ENCODE results near the gene TCP1. TPM values are rescaled to one million over a fixed set of nuclear protein-coding genes. Genes with fewer than 3 reads are reported as not detected.
A peak's percentile ranks its signal among the peaks of the same experiment; 100 is the strongest.

The TCP1 gene
- total and polyA plus RNA-seq, 2 of the 13 experiments (the other 11 are each of a cell fraction or from before 2014, with no cell fraction given): 116 to 553 TPM

DNA sequence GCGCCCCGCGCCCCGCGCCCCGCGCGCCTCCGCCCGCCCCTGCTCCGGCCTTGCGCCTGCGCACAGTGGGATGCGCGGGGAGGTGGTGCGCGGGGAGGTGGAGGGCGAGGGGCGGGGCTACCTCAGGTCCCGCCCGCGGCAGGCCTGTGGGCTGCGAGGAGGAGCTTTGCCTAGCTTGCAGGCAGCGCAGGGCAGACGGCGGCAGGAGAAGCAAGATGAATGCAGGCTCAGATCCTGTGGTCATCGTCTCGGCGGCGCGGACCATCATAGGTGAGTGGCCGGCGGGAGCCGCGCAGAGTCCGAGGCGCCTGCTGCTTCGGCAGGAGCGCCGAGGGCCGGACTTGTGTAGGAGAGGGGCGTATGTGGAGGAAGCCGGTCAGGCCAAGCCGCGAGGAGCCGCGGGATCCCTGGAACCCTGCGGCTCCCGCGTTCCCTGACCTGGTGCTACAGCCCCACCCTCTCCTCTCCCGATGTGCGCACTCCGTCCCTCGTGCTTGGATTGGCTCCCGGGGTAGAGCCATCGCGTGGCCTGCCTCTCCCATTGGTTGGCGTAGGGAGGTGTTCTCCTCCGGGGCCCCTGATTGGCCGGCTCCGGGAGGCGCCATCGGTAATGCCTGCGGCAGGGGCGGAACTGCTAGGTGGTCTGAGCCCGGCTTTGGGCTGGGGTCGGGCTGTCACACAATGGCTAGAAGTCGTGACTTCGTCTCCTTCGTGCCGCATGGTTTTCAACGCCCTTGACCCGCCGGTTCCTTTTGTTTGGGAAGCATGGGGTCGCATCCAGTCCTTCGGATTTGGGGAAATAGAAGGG lies 27.3 kb downstream of the TCP1 start, which contains the start of gene ACAT2 (continued):
- TF ChIP-seq, protein P1, sequence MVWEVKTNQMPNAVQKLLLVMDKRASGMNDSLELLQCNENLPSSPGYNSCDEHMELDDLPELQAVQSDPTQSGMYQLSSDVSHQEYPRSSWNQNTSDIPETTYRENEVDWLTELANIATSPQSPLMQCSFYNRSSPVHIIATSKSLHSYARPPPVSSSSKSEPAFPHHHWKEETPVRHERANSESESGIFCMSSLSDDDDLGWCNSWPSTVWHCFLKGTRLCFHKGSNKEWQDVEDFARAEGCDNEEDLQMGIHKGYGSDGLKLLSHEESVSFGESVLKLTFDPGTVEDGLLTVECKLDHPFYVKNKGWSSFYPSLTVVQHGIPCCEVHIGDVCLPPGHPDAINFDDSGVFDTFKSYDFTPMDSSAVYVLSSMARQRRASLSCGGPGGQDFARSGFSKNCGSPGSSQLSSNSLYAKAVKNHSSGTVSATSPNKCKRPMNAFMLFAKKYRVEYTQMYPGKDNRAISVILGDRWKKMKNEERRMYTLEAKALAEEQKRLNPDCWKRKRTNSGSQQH (CRISPR knock-in tag; IDR thresholded peaks at IDR 0.05; ENCODE audit: low read depth): peak; percentile 86
- TF ChIP-seq SRF (IDR thresholded peaks at IDR 0.05; ENCODE audit: low read depth, low read length): no peak; the same call in 1 of the 2 replicates
- TF ChIP-seq, protein P2, sequence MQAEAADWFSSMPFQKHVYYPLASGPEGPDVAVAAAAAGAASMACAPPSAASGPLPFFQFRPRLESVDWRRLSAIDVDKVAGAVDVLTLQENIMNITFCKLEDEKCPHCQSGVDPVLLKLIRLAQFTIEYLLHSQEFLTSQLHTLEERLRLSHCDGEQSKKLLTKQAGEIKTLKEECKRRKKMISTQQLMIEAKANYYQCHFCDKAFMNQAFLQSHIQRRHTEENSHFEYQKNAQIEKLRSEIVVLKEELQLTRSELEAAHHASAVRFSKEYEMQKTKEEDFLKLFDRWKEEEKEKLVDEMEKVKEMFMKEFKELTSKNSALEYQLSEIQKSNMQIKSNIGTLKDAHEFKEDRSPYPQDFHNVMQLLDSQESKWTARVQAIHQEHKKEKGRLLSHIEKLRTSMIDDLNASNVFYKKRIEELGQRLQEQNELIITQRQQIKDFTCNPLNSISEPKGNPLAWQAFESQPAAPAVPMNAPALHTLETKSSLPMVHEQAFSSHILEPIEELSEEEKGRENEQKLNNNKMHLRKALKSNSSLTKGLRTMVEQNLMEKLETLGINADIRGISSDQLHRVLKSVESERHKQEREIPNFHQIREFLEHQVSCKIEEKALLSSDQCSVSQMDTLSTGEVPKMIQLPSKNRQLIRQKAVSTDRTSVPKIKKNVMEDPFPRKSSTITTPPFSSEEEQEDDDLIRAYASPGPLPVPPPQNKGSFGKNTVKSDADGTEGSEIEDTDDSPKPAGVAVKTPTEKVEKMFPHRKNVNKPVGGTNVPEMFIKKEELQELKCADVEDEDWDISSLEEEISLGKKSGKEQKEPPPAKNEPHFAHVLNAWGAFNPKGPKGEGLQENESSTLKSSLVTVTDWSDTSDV (CRISPR knock-in tag; IDR thresholded peaks at IDR 0.05): no peak
- TF ChIP-seq HNRNPH1 (optimal IDR thresholded peaks at IDR 0.05; ENCODE audit: low read depth, low read length): no peak
- TF ChIP-seq ZNF224 (CRISPR knock-in tag; IDR thresholded peaks at IDR 0.05): no peak; the same call in 1 of the 2 replicates
- TF ChIP-seq, protein P3, sequence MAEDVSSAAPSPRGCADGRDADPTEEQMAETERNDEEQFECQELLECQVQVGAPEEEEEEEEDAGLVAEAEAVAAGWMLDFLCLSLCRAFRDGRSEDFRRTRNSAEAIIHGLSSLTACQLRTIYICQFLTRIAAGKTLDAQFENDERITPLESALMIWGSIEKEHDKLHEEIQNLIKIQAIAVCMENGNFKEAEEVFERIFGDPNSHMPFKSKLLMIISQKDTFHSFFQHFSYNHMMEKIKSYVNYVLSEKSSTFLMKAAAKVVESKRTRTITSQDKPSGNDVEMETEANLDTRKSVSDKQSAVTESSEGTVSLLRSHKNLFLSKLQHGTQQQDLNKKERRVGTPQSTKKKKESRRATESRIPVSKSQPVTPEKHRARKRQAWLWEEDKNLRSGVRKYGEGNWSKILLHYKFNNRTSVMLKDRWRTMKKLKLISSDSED (CRISPR knock-in tag; IDR thresholded peaks at IDR 0.05): no peak
- TF ChIP-seq IKZF1 (IDR thresholded peaks at IDR 0.05): no peak
- peak; percentile 39 for TF ChIP-seq HES4 (CRISPR knock-in tag; IDR thresholded peaks at IDR 0.05; ENCODE audit: borderline replicate concordance)
- TF ChIP-seq ZNF709 (CRISPR knock-in tag; IDR thresholded peaks at IDR 0.05): peak; percentile 79; the same call in 1 of the 2 replicates
- no peak for TF ChIP-seq ZNF460 (CRISPR knock-in tag; IDR thresholded peaks at IDR 0.05; ENCODE audit: borderline replicate concordance)
- TF ChIP-seq KDM5B (CRISPR knock-in tag; IDR thresholded peaks at IDR 0.05; ENCODE audit: borderline replicate concordance): peak; percentile 97; the same call in 1 of the 2 replicates
- TF ChIP-seq, protein P4, sequence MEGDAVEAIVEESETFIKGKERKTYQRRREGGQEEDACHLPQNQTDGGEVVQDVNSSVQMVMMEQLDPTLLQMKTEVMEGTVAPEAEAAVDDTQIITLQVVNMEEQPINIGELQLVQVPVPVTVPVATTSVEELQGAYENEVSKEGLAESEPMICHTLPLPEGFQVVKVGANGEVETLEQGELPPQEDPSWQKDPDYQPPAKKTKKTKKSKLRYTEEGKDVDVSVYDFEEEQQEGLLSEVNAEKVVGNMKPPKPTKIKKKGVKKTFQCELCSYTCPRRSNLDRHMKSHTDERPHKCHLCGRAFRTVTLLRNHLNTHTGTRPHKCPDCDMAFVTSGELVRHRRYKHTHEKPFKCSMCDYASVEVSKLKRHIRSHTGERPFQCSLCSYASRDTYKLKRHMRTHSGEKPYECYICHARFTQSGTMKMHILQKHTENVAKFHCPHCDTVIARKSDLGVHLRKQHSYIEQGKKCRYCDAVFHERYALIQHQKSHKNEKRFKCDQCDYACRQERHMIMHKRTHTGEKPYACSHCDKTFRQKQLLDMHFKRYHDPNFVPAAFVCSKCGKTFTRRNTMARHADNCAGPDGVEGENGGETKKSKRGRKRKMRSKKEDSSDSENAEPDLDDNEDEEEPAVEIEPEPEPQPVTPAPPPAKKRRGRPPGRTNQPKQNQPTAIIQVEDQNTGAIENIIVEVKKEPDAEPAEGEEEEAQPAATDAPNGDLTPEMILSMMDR (CRISPR knock-in tag; IDR thresholded peaks at IDR 0.05): peak; percentile 12; the same call in 1 of the 2 replicates
- no peak for TF ChIP-seq ATF7 (IDR thresholded peaks at IDR 0.05)
- no peak; the same call in 1 of the 2 replicates for TF ChIP-seq ATF7 (CRISPR knock-in tag; IDR thresholded peaks at IDR 0.05)
- TF ChIP-seq JUN (CRISPR knock-in tag; IDR thresholded peaks at IDR 0.05): no peak; the same call in 1 of the 2 replicates
- TF ChIP-seq SP2 (CRISPR knock-in tag; IDR thresholded peaks at IDR 0.05): peak; percentile 91
- TF ChIP-seq ZNF782 (CRISPR knock-in tag; IDR thresholded peaks at IDR 0.05; ENCODE audit: borderline replicate concordance): peak; percentile 51; the same call in 1 of the 2 replicates
- TF ChIP-seq TBX3 (IDR thresholded peaks at IDR 0.05; ENCODE audit: borderline replicate concordance): no peak
- TF ChIP-seq ZFP36 (IDR thresholded peaks at IDR 0.05; ENCODE audit: borderline replicate concordance, low read depth, low read length, partially characterized antibody): no peak
- TF ChIP-seq HMG20A (CRISPR knock-in tag; IDR thresholded peaks at IDR 0.05; ENCODE audit: borderline replicate concordance): no peak
- TF ChIP-seq NR2F6 (IDR thresholded peaks at IDR 0.05): no peak
- no peak for TF ChIP-seq NR2F6 (CRISPR knock-in tag; IDR thresholded peaks at IDR 0.05)
- peak; percentile 85; the same call in 1 of the 2 replicates for TF ChIP-seq NR2C2 (CRISPR knock-in tag; IDR thresholded peaks at IDR 0.05; ENCODE audit: borderline replicate concordance)
- peak; percentile 67 for TF ChIP-seq ZNF263 (CRISPR knock-in tag; IDR thresholded peaks at IDR 0.05)

Measured in HepG2 (cell line).